ENCODE measurements around the gene FEM1A. TPM values are rescaled to one million over a fixed set of nuclear protein-coding genes. Genes with fewer than 3 reads are reported as not detected.

The FEM1A gene
- 9.9 and 15.5 TPM in 2 replicates for total RNA-seq

GRCh38 chr19:4791183-4792018 lies at the start of gene FEM1A:
FEM1A (plus strand) TSS chr19:4791734; CDS start chr19:4791855, 121 bp downstream.

GRCh38 chr19:4831304-4831978 lies 39.9 kb downstream of the FEM1A start, which contains the start of gene TICAM1:
TICAM1 (minus strand) TSS chr19:4831712; CDS start chr19:4818377, 13,335 bp downstream.

Other genes starting within 250 kb of the FEM1A start
- 136 and 191 TPM in 2 replicates for gene SEMA6B, start 232.1 kb upstream of the FEM1A start, total RNA-seq
- 52.0 and 74.3 TPM in 2 replicates for gene TNFAIP8L1, start 152.2 kb upstream of the FEM1A start, total RNA-seq
- gene MYDGF, start 121.4 kb upstream of the FEM1A start, total RNA-seq, result 194 and 217 TPM in 2 replicates
- 24.4 and 34.0 TPM in 2 replicates for gene DPP9, start 67.9 kb upstream of the FEM1A start, total RNA-seq
- 3.1 and 7.0 TPM in 2 replicates for gene TICAM1, start 40.0 kb downstream of the FEM1A start, total RNA-seq
- 83.9 and 93.2 TPM in 2 replicates for gene PLIN3, start 75.9 kb downstream of the FEM1A start, total RNA-seq
- gene ARRDC5, start 111.2 kb downstream of the FEM1A start, total RNA-seq, result under 0.01 TPM in 1 of 2 replicates, not detected in the other
- 43.7 and 54.9 TPM in 2 replicates for gene UHRF1, start 117.8 kb downstream of the FEM1A start, total RNA-seq
- gene KDM4B, start 177.4 kb downstream of the FEM1A start, total RNA-seq, result 9.7 and 21.3 TPM in 2 replicates